HG02884 (cell line): Measurements from ENCODE around the gene RAB40A.
"Not testable (repeated sequence)": the region's sequence is repeated elsewhere in the genome, so short reads cannot be mapped to it uniquely, and the experiment has no call there.

Experiments used
- ATAC-seq: cut with Tn5 transposase; IDR thresholded peaks from one replicate; pipeline ENCODE4 v1.9.1; 2021; ENCODE audit warnings: mild to moderate bottlenecking, moderate library complexity; ENCODE audit not compliant: unreplicated experiment

Gene RAB40A

GRCh38 chrX:103524747-103525146, 5.5 kb upstream of the RAB40A start:
- ATAC-seq, result no peak

DNA sequence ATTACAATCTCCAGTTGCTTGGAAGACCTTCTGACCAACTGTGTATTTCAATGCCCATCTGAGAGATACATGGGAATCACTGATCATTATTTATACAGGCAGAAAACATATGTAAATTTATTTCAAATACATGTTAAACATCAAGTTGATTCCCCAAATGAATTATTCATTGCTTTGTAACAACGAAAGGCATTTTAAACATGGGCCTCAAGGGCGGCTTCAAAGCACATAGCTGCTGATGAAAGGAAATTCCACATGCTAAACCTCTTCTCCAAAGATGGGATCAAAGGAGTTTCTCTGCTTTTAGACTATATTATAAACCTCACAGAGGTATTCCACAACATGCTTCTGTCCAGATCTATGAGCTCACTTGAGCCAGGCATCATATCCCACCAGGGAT, 4.3 kb upstream of the RAB40A start:
- ATAC-seq, result no peak

- ATAC-seq, result no peak
Measured at GRCh38 chrX:103520386-103520785, 1.1 kb upstream of the RAB40A start.

DNA sequence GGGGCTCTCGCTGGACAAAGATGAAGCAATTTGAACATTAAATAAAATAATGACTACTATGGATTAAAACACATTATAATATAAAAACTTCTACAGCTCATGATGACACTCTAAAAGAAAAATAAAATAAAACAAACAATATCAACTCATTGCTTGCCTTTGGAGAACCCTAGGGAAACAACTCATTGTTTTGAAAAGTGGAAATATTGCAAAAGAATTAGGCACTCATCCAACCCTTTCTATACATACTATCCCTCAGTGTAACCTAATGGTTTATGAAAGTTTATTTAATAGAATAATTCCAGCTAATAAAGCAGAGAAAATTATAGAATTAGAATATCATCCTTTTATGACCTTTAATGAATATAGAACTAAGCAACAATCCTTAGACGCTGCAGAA, 718 bp downstream of the RAB40A start:
- no peak for ATAC-seq

GRCh38 chrX:103517246-103517645, 2.0 kb downstream of the RAB40A start:
- no peak for ATAC-seq

DNA sequence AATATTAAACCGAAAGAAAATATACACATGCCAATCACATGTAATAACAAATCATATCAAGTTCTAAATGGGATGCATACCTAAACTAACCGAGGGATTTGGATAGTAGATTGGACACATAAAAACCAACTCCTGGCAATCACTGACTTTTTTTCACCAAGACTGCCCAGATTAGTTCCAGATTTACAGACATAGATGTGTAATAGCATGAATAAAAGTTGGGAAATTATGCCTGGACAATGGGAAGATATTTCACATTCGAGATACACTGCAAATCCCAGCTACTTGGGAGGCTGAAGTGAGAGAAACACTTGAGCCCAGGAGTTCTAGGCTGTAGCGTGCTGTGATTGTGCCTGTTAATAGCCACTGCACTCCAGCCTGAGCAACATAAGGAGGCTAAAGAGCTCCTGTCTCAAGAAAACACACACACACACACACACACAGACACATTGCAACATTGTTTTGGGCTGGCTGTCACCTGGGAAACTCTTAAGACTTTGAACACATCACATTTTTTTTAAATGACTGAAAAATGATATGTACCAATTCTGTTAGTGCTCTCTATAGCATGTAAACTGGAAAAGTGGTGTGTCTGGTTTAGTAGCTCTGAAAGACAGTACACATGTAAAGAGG, 5.7 kb downstream of the RAB40A start:
- ATAC-seq, result no peak

DNA sequence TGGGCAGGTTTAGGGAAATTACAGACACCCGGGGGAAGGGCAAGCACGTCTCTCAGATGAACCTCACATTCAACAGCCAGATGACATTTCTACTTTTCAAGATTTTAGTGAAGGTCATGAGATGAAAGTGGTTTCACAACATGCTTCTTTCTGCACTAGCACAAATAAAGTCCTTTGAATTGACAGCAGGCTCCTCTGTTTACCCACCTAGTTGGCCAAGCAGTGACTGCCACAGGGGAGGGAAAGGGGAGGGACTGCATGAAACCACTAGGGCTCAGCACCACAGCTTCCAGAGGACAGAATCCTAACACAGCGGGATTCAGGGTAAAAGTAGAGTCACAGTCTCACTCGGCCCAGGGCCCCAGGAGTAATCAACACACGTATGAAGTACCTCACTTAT, 6.2 kb downstream of the RAB40A start:
- no peak for ATAC-seq

- no peak for ATAC-seq
Measured at GRCh38 chrX:103510031-103510430, 9.3 kb downstream of the RAB40A start.

DNA sequence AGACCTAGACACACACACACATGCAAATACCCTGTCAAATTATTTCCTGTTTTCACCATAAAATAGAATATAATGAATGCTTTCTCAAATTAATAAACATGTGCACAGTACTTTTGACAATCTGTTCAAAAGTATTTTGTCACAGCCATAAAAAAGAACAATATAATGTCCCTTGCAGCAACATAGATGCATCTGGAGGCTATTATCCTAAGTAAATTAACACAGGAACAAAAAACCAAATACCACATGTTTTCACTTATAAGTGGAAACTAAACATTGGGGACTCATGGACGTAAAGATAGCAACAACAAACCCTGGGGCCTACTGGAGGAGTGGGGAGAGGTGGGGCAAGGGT, 15.5 kb downstream of the RAB40A start:
- no peak for ATAC-seq

GRCh38 chrX:103503163-103503852, 16.0 kb downstream of the RAB40A start:
- ATAC-seq, result peak; percentile 60

- no peak for ATAC-seq
Measured at GRCh38 chrX:103498786-103499185, 20.5 kb downstream of the RAB40A start.

DNA sequence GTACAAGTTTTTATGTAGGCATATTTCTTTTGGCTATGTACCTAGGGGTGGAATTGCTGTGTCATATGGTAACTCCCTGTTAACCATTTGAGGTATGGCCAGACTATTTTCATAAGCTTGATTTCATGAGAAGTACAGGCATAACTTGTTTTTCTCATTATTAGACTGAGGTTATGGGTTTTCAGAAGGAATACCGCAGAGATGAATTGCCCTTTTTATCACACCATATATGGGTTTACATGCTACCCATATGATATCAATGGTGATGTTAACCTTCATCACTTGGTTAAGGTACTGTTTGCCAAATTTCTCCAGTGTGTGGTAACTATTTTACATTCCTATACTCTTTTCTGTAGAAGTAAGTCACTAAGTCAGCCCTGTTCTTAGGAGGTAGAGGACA, 23.5 kb downstream of the RAB40A start:
- ATAC-seq, result no peak

DNA sequence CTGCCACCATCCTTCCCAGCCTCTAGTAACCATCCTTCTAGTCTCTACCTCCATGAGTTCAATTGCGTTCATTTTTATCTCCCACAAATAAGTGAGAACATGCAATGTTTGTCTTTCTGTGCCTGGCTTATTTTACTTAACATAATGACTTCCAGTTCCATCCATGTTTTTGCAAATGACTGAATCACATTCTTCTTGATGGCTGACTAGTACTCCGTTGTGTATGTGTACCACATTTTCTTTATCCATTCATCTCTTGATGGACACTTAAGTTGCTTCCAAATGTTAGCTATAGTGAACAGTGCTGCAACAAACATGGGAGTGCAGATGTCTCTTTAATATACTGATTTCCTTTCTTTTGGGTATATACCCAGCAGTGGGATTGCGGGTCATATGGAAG, 25.7 kb downstream of the RAB40A start:
- not testable (repeated sequence) for ATAC-seq

DNA sequence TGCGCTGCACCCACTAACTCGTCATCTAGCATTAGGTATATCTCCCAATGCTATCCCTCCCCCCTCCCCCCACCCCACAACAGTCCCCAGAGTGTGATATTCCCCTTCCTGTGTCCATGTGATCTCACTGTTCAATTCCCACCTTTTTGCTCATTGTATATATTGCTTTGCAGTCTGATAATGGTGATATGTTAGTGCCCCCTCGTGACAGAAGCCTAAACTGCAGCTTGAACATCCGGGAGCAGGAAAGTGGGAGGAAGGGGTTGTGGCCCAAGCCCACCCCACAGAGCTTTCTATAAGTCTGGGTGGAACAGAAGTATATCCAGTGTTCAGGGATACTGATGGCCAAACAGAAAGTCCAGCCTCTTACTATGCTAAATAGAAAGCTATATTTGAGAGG, 29.6 kb downstream of the RAB40A start:
- ATAC-seq, result not testable (repeated sequence)

DNA sequence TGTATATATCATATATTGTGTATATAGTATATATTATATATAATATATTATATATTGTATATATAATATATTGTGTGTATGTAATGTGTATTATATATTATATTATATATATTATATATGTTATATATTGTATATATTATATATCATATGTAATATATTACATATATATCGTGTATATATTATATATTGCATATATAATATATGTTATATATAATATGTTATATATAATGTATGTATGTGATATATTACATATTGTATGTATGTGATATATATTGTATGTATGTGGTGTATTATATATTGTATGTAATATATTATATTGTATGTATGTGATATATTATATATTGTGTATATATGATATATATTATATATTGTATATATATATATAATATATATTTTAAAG, 30.5 kb downstream of the RAB40A start:
- ATAC-seq, result no peak

- no peak for ATAC-seq
Measured at GRCh38 chrX:103488332-103488731, 31.0 kb downstream of the RAB40A start.

GRCh38 chrX:103483720-103484119, 35.6 kb downstream of the RAB40A start:
- ATAC-seq, result no peak

DNA sequence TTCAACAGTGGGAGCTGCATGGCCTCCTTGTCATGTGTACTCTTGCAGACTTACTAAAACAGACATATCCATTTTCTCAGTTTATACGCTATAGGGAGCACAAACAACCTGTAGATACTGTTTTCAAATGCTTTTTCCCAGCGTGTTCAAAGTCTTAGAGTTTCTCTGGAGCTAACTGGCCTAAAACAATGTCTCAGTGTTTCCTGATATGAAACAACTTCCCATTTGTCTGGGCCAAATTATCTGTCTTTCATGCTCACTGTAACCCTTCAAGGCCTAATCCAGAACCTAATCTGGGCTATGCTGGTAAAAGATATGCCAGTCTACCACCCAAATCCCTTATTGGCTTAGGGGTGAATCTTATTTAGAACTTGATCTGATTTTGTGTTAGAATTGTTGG, 38.8 kb downstream of the RAB40A start:
- no peak for ATAC-seq

- no peak for ATAC-seq
Measured at GRCh38 chrX:103477496-103477895, 41.8 kb downstream of the RAB40A start.

- ATAC-seq, result no peak
Measured at GRCh38 chrX:103475381-103475780, 43.9 kb downstream of the RAB40A start.

- not testable (repeated sequence) for ATAC-seq
Measured at GRCh38 chrX:103469977-103470376, 49.3 kb downstream of the RAB40A start.

DNA sequence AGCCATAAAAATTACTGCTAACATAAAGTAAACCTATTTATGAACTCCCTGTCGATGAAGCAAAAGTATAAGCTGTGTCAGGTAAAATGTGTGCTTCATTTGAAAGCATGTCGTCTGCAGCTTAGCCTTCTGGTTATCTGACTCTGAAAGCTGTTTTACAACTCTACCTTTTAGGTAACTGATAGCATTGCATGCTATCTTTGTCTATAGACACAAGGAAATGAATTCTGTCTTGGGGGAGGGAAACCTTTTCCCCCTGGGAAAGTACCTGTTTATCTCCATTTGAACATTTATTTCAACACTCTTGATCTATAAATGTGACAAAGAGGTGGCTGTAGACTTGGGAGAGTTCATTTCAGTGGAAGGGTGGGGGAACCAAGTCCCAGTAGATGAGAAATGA, 51.4 kb downstream of the RAB40A start:
- no peak for ATAC-seq

GRCh38 chrX:103467156-103467555, 52.1 kb downstream of the RAB40A start:
- no peak for ATAC-seq
